Stimulated activated CD4-positive, alpha-beta T cell treated with anti-CD3 and anti-CD28 coated beads, Interleukin-15, amount 100 ng/mL, for 48 hours (primary cell): ENCODE results near the gene HES6.
"Not testable (repeated sequence)": the region's sequence is repeated elsewhere in the genome, so short reads cannot be mapped to it uniquely, and the experiment has no call there.

Source experiments
- DNase-seq, 2 donors: peaks; one replicate each; pipeline ENCODE4 v3.0.0-alpha.2; 2020; ENCODE audit warnings: low read depth in 2 of 2

HES6 gene

DNA sequence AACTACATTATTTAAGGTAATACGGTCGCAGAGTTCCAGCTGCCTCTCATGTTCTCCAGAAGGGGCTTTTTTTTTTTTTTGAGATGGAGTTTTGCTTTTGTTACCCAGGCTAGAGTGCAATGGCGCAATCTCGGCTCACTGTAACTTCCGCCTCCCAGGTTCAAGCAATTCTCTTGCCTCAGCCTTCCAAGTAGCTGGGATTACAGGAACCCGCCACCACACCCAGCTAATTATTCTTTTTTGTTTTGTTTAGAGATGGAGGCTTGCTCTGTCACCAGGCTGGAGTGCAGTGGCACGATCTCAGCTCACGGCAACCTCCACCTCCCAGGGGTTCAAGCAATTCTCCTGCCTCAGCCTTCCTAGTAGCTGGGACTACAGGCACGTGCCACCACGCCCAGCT lies 33.6 kb upstream of the HES6 start:
- DNase-seq, result not testable (repeated sequence)

DNA sequence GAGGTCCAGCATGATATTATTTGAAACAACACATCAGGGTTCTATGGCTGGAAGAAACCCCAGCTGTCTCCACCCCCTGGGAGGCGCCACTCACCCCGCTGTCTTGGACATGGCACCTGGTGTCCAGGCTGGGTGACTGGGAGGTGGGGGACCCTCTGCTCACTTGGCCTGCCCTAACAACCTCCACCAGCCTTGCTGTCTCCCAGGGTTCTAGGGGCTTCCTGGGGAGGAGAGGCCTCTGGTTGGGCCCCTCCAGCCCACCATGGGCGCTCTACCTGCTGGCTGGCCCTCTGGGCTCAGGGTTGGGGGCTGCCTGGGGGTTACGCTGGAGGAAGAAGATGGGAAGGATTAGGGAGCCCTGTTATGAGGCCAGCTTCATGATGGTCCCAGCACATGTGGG lies 32.3 kb upstream of the HES6 start:
- no peak for DNase-seq

DNA sequence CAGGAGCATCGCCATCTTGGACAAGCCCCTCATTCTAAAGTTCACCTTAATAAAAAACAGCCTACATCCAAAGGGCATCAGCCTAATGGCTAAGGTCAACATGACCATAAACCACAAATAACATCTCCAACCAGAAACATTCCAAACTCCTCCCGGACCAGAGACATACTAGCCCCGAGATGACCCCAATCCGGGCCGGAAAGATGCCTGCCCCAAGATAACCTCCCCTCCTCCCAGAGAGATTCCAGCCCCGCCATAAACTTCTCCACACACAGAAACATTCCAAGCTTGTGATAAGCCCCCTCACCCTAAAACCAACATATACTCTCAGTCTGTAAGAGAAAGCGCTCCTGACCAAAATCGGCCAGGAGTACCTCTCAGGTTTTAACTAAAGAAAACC lies 31.8 kb upstream of the HES6 start:
- not testable (repeated sequence) for DNase-seq

DNA sequence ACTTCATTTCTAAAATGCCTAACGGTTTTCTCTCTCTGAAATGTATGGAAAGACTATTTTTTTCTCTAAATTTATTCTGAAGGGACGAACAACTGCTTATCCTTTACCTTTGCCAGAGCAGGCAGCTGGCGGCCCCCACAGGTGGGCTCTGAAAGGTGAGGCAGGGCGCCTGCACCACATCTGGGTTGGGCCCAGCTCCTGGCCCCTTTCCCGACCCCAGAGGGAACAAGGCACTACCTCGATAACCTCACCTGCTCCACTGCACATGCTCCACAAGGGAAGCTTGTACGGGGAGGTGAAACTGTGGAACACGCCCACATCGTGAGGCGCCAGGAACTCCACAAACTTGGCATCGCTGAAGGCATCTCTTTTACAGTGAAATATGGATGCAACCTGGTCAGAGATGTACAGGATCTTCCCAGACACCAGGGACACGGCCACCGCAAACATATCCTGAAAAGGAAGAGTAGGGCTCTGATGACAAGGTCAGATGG lies 31.3 kb upstream of the HES6 start:
- no peak for DNase-seq

DNA sequence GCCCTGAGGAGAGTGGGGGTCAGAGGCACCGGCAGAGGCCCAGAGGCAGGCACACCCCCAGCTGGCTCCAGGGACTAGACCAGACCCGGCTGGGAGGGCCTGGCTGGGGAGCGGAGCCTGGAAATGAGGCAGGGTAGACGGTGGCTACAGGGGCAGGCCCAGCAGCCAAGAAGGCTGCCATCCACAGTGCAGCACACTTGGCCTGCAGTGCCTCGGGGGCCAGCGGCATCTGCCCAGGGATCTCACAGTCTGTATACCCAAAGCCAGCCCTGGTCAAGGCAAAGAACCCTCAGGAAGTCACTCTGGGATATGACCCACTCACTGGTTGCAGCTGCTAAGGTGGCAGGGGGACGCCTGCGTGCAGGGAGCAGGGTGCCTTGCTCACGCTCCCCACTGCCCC lies 30.8 kb upstream of the HES6 start:
- no peak for DNase-seq

DNA sequence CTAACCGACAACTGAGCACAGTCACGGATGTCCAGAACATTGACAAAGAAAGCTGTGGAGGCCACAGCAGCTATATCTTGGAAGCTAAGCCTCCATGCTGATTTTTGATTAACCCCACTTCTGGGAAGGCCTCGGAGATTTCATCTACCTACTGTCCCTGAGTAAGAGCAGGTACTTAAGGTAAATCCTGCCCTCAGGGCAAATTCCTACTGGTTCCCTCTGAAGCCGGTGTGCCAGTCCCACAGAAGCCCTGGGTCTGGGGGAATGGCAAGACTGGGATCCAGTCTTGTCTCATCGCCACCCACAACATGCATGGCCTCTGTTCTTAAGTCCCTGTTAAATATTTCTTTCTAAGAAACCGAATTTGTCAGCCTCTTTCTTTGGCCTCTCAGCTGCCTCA lies 29.9 kb upstream of the HES6 start:
- no peak for DNase-seq

DNA sequence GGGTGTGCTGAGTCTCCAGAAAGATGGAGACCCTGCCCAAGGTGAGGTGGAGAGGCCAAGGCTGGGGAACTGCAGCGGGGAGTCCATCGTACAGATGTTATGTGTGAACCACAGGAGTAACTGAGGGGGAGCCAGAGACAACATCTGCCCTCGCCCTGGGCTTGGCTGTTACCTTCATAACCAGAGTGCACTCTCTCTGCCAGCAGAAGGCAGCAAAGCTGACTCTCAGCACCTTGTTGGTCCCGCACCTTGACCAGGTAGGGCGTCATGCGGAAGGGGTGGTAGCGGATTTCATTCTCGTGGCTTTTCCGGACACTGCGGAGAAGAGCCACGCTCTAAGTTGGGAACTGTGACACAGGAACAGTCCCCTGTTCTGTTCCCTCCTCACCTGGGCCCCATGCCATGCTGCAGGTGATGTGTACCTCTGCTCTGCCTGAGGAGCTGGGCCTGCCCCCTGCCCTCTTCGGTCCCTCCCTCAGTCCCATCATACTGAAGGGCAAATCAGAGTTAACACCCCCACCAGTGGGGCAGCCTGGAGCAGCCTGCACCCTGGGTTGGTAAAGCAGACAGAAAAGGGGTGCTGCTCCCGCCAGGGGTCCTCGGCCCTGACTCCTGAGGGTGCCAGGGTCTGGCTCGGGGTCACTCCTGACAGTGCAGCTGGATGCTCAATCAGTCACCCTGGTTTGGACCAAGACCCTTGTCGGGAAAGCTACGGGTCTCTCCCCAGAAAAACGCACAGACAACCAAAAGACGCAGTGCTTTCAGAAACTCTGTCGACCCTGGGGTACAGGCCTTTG lies 28.2 kb upstream of the HES6 start:
- no peak for DNase-seq

DNA sequence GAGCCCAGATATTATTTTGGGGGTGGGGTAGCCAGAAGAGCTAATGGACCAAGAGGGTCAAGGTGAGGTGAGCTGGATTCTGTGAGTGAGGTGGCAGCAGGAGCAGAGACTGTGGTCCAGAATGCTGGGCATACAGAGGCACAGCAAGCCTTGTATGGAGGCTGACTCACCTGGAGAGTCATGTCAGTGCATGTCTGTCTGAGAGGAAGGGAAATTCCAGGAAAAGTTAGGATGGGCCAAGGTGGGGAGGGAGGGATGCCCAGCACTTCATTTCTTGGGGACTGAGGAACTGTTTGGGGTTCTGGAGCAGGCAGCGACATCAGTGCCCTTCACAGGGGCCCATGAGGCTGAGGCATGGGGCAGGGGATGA lies 27.5 kb upstream of the HES6 start:
- no peak for DNase-seq

DNA sequence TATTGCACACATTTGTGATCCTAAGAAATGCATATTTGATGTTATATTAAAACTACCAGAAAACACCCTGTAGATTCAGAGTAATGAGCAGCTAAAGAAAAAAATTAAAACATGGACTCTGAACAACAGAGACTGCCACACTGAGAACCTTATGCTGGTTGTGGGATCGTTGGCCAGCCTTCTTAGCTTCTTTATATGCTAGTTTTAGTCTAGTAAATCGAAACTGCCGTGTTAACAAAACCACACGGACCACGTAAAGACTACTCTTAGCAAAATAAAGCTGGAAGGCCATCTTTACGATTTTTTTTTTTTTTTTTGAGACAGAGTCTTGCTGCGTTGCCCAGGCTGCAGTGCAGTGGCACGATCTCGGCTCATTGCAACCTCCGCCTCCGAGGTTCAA lies 25.8 kb upstream of the HES6 start:
- DNase-seq, result no peak

DNA sequence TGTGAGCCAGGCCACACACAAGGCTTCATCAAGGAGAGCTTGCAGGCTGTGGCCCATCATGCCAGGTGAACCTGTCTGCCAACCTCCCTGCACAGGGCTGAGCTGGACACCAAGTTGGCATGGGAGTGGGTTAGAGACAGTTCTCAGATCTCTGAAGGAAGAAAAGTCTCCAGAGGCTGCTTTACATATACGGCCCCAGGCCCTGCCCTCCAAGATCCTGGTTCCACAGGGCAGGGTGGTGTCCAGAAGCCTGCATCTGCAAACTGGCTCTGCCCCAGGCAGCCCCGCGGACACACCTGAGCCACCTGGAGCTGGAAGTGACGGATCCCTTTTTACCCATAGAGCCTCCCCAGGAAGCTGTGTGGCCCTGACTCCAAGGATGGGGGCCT lies 24.2 kb upstream of the HES6 start:
- DNase-seq, result no peak

DNA sequence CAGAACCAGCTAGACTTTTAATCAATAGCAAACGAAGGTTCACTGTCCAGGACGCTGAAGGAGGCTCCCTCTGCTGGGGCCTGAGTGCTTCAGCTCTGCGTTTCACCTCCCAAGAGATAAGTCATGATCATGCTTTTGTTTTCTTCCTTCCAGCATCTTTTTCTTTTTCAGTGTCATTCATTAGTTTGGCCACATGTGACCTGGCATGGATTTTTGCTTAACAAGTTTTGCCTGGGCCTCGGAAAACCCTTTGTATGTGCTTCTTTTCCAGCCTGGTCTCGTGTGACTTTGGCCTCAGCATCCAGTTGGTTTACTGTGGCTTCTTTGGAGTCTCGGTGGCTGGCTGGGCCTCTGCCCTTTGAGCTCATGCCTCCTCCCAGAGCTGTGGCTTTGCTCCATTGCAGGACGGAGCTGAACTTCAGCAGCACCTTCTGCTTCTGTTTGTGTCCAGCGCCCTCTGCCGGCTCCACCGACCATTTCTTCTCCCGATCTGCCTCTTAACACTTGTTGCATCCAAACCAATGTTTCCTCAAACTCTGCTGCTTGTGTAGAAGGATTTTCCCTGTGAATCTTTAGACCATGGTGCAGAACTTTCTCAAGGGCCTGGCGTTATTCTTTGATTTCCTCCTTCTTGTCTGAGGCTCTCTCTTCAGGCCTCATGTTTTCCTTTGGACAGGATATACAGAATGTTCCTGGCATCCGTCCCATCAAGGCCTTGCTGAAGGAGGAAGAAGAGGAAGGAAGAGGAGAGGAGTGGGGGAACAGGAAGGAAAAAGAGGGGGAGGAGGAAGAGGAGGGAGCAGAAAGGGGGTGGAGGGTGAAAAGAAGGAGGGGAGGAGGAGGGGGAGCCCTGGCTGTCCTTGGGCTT lies 23.6 kb upstream of the HES6 start:
- peak; percentile 44 to 66 for DNase-seq

DNA sequence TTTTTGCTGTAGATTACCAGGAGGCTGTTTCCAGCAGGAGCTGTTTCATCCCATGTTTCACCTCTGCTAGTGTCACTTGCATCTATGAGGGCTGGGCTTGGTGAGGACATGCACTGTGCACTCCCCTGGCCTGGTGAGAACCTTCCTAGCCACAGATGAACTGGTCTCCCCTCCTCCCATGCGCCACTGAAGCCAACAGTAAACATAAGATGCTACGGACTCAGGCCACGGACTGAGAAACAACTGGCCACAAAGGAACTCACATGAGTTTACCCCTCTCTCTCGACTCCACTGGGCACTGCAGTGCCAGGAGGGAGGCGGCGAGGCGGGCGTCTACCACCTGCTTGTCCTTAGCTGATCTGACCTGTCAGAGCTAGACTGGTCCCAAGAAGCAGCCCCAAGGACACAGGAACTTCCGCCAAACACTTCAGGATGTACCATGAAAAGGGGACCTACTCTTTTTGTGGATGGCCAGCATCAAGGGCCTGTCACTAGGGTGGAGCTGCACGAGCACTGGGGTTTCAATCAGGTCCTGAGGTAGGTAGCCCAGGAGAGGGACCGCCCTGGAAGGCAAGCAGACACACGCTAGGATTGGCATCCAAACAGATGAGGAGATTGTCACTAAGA lies 22.8 kb upstream of the HES6 start:
- DNase-seq, result no peak

DNA sequence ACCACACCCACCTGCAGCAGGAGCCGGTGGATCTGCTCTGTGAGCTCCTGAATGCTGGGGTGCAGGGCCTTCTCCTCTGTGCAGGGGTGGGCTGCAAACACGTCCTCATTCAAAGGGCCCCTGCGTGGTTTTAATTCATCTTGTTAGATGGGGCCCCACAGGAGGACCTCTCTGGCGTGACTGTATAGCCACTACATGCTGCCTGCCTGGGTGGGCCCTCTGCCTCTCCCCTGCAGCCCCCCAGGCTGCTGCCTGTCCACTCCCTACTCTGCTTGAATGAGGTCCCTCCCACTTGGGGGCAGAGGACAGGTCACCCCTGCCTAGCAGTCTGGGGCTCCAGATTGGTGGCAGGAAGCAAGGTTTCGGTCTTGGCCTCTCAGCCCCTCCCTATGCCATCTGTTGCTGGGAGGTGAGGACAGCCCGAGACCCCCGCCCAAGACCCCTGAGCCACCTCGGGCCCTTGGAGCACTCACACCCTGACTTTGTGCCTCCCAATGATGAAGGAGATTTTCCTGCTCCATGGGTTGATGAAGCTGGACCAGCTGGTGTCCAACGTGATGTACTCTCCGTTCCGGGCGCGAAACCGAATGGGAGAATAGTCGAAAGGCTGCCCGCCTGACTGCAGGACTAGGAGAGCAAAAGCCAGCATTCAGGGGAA lies 22.0 kb upstream of the HES6 start:
- DNase-seq, result no peak

DNA sequence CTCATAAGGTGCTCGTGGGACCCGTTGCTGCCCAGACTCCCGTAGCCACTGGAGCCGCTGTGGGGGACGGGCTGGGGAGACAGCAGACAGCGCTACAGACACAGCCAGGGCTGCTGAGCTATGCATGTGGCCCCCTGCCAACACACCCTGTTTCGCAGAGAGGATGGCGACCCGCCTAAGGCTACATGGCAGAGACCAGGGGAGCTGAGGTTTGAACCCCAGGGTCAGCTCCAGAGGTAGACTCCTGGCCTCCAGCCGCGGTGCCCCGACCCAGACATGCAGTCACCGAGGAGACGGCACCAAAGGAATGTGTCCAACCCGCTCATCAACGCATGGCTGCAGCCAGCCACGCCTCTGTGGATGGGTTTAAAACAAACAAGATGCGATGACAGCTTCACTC lies 21.0 kb upstream of the HES6 start:
- DNase-seq, result no peak

DNA sequence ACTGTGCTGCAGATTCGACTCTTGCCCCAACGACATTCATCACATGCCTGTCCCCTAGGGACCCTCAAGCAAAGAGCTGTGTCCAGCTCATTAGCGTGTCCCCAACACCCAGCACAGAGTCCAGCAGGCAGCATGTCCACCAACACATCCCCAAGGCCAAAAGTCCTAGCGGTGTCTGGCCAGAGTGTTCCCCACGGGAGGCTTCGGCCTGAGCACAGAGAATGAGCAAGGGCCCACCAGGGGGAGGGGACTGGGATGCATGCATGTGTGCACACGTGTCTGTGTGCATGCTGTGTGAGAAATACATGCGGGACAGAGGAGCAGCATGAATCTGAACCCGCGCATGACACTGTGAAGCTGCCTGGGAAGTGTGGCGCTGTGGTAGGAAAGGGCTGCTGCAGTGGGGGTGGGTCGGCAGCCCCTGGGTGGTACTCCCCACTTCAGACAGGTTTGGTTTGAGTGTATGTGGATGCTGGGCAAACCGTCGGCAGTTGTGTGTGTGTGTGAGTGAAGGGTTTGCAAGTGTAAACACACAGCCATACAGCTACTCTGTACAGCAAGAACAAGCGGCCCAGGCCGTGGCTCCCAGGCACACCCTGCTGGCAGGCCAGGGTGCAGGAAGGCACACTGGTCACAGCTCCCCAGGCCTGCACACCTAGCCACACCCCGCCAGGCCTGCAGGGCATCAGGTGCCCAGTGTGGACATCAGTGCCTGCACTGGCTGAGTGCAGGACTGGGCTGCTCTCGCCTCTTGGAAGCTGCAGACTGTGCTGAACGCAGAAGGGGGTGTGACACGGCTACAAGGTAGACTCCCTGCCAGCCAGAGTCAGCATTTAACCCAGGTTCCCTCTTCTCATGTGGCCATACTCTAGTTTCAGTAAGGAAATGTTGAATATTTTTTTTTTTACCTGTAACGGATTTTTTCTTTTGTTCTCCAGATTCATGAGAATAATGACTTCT lies 19.5 kb upstream of the HES6 start:
- no peak for DNase-seq

DNA sequence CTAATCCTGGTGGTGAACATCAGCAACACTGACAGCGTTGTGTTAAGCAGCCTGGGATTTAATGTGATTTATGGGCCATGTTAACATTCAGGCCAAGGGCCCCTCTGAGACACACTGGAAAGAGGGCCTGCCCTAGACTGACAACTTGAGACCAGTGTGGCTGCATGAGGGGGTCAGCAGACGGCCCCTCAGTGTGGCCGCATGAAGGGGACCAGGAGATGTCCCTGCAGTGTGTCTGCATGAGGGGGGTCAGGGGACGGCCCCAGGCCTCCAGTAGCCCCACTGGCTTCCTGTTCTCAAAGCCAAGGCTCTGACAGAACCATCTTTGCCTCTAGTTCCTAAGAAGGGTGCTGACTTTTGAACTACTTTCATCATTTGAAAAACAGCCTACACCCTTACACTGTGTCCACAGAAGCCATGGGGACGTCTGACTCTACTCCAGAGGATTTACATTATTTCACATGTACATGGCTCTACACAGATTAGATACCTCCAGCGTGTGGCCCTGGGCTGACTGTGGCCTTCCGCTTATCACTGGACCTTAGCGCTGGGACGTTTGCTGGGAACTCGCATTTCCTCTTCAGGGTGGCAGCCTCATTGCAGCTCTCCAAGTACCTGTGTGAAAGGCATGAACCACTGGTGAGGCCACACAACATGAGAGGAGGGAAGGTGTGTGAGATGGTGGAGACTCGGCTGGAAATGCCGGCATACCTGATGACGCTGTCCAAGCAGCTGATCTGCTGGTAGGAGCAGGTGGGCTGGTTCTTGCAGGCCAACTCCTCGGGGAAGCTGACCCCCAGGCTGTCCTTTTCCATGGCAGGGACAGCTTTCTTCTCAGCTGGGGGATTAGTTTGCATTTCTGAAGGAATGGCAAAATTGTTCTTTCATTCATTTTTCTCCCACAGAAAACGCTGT lies 18.2 kb upstream of the HES6 start:
- DNase-seq, result no peak

DNA sequence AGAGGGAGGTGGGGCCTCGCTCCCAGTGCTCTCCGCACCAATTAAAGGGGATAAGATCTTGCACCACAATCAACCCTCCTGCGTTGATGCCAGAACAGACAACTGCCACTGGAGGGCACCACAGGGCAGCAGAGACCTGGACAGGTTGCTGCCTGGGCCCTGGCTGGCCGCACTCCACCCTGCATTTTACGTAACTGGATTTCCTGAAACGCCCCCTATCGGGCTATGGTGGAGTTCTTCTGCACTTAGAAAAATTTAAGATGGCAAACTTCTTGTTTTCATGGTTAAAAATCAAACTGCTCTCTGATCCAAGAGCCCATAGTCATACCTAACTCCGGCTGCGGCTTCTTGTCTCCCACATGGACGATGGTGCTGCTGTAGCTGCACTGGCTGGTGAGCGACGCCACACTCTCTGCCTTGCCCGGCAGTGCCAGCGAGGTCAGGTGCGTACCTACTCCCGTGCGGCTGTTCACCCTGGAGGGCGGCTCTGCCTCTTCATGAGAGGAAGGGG lies 16.8 kb upstream of the HES6 start:
- peak; percentile 54 to 64 for DNase-seq

DNA sequence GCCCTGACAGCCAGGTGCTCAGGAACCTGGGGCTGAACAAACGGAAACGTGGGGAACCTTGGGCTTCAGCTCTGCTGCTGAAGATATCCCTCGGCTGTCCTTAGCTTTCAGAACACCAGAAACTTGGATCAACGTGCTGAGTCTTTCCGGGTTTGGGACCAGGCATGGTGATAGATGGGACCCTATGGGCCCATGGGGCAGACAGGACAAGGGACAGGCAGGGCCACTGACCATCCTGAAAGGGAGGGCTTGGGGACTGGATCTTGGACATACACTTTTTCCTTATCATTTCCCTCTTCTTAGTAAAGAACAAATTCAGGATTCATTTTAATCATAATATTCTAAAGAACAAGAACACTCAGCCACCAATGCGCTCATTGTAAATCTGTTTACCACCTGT lies 16.3 kb upstream of the HES6 start:
- DNase-seq, result no peak

DNA sequence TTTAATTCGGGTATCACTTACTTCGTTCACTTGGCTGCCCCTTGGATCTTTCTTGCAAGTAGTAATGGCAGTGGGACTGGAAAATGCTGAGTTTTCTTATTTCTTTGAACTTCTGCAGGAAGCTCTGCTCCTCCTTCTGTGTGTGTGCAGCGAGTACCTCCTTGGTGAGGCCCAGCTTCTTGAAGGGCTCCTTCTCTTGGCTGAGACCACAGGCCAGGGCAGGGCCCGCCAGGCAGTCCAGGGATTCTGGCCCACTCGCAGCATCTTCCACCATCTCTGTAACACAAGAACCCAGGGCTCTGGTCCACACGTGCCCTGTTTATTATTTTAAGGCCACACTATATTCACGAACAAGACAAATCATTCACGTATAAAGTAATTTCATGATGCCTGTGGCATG lies 15.8 kb upstream of the HES6 start:
- DNase-seq, result no peak

DNA sequence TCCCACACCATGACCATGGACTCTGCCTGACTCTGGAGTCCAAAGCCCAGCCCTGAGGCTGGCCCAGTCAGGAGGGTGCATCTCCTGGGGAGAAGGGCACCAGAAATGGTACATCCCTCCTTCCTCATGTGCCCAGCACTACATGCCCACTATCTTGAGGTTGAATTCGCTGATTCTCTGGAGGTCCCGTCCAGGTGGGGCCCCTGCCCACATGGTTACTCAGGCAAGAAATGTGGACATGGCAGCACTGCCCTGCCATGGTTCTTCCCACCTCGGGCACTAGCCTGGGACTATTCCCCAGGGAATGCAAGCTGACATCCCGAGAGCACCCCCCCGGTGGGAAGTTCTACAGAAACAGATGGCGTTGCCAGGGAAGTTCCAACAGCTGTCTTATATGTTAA lies 15.3 kb upstream of the HES6 start:
- no peak for DNase-seq
